Measurements from ENCODE around the gene PDLIM1.
"Not testable (repeated sequence)": the region's sequence is repeated elsewhere in the genome, so short reads cannot be mapped to it uniquely, and the experiment has no call there.

PDLIM1 gene

DNA sequence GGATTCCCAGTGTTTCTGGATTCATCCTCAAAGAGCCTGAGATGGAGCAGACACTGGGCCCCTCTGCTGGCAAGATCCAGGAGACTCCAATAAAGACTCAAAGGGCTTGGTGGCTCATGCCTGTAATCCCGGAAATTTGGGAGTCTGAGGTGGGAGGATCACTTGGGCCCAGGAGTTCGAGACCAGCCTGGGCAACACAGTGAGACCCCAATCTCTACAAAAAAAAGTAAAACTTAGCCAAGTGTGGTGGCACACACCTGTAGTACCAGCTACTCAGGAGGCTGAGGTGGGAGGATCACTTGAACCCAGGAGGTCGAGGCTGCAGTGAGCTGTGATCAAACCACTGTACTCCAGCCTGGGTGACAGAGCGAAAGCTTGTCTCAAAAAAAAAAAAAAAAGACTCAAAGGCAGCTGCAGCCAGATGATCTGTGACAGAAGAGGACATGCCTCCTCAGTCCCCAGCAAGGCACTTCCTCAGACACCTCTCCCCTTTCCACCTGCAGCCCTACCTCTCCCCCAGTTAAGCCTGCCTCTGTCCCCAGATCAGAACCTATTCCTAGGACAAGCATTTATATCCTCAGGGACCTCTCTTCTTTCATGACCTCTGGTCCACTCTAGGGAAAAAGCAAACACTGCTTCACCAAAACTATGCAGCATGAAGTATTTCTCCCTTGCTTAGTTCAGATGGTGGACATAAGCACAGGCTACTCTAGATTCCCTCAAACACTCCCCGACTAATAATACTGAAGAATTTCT is 27.9 kb downstream of the PDLIM1 start:
- DNase-seq: no peak

DNA sequence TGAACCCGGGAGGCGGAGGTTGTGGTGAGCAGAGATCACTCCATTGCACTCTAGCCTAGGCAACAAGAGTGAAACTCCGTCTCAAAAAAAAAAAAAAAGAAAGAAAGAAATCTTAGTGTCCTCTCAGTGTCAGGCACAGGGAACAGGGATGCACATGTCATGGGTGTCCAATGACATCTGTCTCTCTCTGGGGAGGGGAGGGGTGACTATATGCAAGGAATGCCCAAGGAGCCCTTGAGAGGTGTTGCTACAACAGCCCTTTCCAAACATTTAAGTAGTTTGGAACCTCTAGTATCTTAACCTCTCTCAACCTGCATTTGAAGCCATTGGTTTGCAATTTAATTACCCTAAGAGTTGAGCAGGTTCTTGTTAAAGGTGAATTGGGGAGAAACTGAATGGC is 28.9 kb downstream of the PDLIM1 start:
- no peak for DNase-seq

DNA sequence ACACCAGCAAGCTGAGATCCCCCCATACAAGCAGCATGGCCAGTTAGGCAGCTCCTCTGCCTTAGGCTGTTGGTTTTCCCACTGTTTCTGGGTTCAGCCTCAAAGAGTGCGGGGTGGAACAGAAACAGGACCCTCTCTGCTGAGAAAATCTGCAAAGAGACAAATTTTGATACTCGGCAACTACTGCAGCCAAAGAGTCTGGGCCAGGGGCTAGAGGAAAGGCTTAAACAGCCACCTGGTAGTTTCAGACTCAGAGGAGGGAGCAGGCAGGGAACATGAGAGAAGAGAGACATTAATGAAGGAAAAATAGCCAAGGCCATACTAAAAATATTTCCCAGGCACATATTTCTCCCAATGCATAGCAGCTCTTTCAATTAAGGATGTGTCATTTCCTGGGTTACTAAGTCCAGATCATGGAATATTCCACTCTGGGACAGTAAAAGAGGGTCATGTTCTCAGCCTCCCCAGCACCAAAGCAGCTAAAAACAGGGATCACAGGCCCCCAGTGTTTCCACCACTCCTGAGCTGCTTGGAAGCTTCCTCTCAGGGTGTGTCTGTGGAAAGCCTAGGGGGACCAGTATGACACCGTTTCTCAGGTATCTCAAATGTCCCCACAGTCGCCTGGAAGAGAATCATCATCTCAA is 29.8 kb downstream of the PDLIM1 start:
- no peak for DNase-seq

DNA sequence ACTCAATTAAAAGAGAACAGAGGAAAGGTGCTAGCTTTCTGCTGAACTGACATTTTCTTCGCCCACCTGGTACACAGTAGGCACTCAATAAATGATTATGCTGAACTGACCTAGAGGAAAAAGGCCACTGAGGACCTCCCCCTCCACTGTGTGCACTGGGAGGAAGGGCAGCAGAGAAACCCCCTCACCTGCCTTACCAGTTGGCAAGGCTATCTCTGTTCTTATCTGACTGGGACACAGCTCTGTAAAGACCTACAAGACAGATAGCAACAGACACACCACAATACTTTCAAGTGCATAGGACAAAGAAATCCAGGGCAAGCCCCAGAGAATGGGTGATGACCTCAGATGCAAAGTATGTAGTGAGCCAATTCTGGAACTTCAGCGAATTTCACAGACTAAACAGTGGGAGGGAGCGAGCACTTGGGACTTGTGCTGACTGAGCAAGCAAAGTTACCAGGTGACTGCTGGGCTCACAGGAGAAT is 30.4 kb downstream of the PDLIM1 start:
- DNase-seq: no peak

DNA sequence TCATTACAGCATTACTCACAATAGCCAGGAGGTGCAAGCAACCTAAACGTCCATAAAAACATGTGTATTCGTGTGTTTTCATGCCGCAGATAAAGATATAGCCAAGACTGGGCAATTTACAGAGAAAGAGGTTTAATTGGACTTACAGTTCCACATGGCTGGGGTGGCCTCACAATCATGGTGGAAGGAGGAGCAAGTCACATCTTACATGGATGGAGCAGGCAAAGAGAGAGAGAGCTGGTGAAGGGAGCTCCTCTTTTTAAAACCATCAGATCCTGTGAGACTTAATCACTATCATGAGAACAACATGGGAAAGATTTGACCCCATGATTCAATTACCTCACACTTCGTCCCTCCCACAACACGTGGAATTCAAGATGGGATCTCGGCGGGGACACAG is 33.0 kb downstream of the PDLIM1 start:
- no peak for DNase-seq

DNA sequence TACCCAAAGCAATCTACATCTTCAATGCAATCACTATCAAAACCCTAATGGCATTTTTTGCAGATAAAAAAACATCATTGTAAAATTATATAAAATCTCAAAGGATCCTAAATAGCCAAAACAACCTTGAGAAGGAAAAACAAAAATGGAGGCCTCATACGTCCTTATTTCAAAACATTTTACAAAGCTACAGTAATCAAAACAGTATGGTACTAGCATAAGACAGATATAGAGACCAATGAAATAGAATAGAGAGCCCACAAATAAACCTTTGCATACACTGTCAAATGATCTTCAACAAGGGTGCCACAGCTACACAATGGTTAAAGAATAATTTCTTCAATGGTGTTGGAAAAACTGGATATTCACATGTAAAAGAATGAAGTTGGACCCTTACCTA is 34.5 kb downstream of the PDLIM1 start:
- no peak for DNase-seq

DNA sequence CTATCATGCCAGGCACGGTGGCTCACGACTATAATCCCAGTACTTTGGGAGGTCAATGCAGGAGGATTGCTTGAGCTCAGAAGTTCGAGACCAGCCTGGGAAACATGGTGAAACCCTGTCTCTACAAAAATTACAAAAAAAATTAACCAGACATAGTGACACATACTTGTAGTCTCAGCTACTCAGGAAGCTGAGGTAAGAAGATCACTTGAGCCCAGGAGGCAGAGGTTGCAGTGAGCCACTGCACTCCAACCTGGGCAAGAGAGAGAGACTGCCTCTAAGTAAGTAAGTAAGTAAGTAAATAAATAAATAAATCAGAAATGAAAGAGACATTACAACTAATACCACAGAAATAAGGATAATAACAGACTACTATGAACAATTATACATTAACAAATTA is 36.2 kb downstream of the PDLIM1 start:
- no peak for DNase-seq

DNA sequence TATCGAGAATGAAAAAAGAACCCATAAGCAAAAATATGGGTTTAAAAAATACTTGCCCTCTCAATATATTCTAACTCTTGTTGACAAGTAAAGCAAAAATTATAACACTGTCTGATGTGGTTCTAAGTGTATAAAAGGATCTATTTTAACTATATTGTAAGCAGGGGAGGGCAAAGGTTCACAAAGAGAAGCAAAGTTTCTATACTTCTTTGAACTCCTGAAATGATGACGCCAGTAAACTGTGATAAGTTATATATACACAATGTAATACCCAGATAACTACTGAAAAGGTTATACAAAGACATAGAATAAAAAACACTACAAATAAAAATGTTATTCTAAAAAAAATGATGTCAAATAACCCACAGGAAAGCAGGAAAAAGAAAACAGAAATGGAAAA is 37.1 kb downstream of the PDLIM1 start:
- no peak for DNase-seq

DNA sequence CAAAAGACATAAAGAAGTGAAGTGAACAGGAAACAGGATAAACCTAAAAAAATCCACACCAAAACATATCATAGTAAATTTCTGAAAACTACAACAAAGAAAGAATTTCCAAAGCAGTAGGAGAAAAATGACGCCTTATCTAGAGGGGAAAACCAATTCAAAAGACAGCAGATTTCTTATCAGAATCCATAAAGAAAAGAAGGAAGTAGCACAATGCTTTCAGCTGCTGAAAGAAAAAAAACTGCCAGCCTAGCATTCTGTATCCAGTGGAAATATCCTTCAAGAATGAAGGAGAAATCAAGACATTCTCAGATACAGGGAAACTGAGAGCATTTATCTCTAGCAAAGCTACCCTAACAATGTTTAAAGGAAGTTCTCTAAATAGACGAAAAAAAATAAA is 37.8 kb downstream of the PDLIM1 start:
- no peak for DNase-seq

DNA sequence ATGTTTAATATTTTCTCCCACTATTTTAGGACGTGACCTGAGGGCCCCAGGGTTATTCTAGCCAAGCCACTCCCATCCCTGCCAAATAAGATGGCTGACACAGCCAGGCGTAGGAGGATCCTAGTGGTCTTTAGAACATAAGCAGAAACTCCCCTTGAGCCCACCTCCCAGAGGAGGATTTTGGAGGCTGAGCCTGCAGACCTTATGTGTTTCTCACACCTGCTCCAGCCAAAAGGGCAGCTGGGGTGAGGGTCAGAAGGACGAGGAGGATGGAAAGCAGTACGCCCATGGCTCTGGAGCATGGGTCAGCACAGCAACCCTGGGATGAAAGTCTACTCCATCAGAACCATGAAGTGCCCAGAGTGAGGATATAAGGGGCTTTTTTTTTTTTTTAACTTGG is 39.9 kb downstream of the PDLIM1 start:
- no peak for DNase-seq

DNA sequence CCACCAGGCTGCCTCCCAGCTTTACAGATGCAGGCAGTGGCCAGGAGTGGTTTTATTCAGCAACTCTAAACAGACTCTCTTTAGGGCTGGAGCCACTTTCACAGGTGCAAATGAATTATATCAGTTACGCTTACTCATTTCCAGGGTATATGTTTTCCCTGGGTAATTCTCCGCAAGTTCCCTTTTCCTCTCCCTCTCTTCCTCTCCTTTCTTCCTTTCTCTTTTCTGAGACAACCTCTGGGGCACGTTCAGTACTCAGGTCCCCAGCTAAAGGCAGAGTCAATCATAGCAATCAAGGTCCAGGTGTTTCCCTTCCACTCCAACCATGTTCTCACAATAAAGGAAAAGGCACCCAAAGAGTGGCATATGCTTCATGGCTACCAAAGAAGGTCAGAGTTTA is 41.3 kb downstream of the PDLIM1 start:
- no peak for DNase-seq

DNA sequence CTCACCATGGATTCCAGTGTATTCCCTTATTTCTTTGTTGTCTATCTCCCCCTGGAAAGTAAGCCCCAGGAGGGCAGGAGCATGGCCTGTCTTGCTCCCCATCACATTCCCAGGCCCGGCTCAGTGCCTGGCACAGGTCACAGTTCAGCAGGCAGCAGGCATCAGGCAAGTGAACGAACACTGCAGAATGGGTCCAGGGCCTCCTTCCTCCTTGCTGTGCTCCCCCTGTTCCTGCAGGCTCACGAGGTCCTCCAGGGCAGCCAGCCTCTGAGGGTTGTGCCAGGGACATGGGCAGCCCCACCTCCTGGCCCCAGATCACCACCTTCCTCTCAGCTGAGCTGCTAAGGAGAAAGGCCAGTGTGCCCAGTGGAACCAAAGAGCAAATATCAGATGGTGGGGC is 41.8 kb downstream of the PDLIM1 start:
- DNase-seq: no peak

DNA sequence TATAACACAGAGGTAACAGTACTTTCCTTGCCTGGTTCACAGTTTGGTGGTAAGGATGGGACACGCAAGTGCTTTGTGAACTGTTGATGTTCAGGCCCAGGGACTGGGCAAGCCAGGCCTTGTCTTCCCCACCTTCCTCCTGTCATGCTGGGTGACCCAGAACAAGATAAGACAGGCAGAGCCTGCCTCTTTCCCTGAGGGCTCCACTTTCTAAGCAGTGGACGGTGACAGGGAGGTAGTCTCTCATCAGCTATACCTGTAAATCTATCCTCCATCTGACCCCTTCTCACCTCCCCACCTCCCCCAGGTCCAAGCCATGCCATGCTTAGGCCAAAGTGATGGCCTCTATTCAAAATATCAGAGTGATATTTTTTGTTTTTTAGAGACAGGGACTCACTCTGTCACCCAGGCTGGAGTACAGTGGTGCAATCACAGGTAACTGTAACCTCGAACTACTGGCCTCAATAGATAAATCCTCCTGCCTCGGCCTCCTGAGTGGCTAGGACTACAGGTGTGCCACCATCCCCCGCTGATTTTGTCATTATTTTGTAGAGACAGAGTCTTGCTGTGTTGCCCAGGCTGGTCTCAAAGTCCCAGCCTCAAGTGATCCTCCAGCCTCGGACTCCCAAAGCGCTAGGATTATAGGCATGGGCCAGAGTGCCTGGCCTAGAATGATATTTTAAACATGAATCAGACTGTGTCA is 42.8 kb downstream of the PDLIM1 start:
- DNase-seq: no peak

DNA sequence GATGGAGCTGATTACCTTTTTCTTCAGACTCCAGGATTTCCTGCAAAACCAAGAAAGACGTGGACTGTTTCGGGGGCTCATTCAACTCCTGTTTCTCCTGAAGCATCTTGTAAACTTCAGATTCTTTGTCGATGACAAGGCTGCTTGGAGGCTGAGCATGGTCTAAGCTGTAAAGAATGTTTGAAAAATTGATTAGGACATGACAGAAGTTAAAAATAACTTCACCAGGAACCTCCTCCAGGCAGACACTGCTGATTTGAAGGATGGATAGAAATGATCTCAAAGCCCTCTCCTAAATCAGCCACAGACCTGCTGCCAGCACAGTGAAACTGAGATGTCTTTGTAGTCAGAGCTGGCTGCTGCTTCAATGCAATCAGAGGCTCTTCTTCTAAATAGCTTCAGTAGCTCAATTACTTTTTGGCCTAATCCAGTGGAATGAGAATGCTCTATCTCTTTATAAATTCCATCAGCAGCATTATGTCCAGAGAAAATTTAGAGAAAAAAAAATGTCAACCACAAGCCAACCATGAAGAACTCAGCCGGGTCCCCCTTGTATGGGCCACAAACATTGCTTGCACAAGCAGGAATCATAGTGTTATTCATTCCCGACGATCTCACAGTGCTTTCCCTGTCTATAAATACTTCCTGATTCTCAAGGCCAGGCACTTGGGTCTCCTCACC is 43.5 kb downstream of the PDLIM1 start:
- no peak for DNase-seq

DNA sequence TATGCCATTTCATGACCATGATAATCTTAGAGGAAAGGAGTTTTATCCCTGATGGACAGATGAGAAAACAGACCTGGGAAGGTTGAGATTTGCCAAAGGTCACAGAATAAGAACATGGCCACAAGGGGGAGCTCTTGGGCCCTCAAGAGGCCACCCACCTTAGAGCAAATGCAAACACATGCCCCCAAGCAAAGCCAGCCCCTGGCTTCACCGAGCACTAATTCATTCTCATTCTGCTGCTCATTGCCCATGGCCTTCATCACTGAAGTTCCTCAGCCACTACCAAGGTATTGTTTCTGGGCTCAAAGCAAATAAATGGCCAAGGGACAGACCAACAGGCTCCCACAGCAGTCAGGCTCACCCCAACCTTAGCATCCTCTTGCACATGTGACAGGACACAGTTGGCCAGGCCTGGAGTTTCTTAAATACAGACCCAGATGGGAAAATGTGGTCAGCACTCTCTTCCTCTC is 44.2 kb downstream of the PDLIM1 start:
- DNase-seq: no peak

DNA sequence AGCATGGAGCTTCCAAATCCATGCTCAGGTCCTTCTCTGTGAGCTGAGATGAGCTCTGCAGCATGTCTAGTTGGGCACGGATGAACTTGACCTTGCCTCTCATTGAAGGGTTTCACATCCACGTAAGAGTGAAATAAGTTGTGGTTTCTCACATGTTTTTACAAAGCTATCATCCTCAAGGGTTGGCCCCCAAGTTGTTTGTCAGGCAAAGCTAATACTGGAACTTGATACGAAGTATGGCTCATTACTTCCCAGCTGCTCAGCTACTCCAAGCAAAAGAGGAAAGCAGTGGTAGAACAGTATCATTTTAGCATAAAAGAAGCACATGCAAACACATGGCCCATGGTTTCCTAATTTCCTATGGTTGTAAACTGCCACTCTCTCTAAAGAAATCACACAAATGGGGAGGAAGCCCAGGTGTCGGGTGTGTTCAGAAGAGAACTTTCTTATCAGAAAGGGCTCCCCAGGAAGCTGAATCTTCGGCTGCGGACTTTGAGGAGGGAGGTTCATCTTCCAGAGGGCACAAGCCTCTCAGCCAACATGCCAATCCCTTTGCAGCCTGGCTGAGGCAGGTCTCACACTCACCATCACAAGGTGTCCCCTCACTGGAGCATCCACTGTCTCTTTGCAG is 45.3 kb downstream of the PDLIM1 start:
- DNase-seq: no peak

DNA sequence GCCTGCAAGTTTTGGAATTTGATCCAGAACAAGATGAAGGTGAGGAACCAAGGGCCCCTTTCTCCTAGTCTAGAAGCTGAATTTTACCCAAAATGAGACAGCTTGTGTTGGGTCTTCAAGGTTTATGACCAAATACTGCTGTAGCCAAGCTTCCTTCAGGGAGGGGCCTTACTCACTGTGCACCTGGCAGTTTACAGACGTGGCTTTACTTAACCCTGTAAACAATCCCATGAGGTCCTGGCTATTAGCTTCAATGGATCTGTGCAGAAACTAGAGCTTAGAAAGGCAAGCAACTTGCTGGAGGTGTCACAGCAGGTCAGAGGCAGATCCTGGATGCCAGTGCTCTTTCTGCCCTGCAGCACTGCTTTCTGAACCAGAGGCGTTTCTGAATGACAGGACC is 46.7 kb downstream of the PDLIM1 start:
- no peak for DNase-seq

DNA sequence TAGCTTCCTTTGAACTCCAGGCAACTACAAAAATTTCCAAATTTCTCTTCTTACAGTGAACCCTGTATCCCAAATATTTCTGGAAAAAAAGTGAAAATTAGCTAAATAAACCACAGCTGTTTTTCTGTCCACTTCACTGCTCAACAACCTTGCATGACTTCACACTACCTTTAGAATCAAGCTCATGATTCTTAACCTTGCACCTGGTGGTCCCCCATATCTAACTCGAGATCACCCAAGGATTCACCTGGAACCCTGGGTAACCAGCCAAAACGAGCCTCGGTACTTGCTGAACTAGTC is 47.5 kb downstream of the PDLIM1 start:
- no peak for DNase-seq

DNA sequence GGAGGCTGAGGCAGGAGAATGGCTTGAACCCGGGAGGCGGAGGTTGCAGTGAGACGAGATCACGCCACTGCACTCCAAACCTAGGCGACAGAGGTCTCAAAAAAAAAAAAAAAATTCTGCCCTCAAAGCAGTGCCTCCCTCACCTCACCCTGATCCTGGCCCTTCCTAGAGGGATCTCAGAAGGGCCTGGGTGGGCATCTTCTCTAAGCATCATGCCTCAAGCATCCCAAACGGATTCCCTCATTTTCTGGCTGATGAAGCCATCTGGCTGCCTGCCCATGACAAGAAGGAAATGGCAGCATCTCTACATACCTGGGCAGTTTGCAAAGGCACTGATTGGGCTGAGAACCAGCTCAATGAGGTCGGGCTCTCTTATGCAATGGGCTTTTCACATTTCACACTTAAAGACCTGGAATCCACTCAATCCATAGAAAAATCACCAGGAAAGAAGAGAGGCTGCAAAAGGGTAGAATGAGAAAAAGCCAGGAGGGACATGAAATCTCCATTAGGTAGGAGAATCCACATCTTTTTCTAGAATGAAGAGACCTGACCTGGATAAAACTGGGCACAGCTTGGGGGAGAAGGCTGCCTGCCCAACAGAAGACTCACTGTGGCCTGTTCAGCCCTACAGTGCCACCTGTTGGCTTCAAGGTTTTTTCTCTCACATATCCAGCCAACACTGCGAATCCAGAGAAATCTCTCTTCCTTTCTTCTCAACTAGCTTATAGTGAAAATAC is 48.1 kb downstream of the PDLIM1 start:
- DNase-seq: no peak

DNA sequence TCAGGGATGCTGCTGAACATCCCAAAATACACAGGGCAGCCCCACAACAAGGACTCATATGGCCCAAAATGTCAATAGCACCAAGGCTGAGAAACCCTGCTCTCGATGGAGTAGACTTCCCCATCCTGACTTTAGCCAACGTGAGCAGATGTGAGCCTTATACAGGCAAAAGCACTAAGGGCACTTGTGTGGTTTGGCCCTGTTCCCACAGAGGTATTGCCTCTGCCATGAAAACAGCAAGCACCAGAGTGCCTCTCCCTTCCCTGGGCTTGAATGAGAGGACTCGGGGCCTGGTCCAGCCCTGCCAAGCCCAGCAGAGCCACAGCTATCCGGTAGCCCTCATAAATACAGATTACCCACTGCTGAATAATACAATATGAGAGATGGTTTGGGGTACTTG is 49.3 kb downstream of the PDLIM1 start:
- DNase-seq: no peak

DNA sequence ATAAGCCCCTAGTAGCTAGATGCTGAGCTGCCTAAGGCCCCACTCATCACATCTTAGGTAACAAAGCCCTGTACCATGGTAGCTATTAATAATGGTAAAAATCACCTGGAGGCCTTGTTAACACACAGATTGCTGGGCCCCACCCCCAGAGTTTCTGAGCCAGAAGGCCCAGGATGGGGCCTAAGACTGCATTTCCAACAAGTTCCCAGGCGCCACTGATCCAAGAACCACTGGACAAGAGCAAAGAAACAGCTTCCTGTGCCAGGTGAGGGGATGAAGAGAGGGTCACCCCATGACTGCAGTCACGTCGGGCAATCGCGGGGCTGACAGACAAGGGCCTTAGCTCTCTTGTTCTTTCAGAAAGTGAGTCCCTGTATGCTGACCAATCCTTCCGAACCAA is 50.0 kb downstream of the PDLIM1 start:
- DNase-seq: no peak

DNA sequence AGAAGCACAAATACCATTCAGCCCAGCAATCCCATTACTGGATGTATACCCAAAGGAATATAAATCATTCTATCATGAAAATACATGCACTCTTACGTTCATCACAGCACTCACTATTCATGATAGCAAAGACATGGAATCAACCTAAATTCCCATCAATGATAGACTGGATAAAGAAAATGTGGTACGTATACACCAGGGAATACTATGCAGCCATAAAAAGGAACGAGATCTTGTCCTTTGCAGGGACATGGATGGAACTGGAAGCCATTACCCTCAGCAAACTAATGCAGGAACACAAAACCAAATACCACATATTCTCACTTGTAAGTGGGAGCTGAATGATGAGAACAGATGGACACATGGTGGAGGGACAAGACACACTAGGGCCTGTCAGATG is 50.7 kb downstream of the PDLIM1 start:
- not testable (repeated sequence) for DNase-seq
